Type B pancreatic cell (in vitro differentiated cells): ENCODE data around the gene EMID1. TPM values are rescaled to one million over a fixed set of nuclear protein-coding genes. Genes with fewer than 3 reads are reported as not detected.
"Not testable (repeated sequence)": the region's sequence is repeated elsewhere in the genome, so short reads cannot be mapped to it uniquely, and the experiment has no call there.

Source experiments
- DNase-seq: peaks from one replicate; pipeline ENCODE4 v3.0.0; 2021; ENCODE audit warnings: mixed read lengths; ENCODE audit not compliant: unreplicated experiment; ENCODE audit errors: extremely low spot score
- H3K27ac Mint-ChIP-seq: 2 replicates; pipeline ENCODE4 v1.8.0; 2021; ENCODE audit warnings: mild to moderate bottlenecking, mixed read lengths
- H3K27me3 Mint-ChIP-seq: 2 replicates; pipeline ENCODE4 v1.8.0; 2021; ENCODE audit warnings: mixed read lengths
- H3K36me3 Mint-ChIP-seq: 2 replicates; pipeline ENCODE4 v1.8.0; 2021; ENCODE audit warnings: mixed read lengths
- H3K4me1 Mint-ChIP-seq: one replicate; pipeline ENCODE4 v1.8.0; 2021; ENCODE audit warnings: mixed read lengths; ENCODE audit not compliant: unreplicated experiment
- H3K4me3 Mint-ChIP-seq: 2 replicates; pipeline ENCODE4 v1.8.0; 2021; ENCODE audit warnings: mild to moderate bottlenecking, mixed read lengths
- H3K9me3 Mint-ChIP-seq: 2 replicates; pipeline ENCODE4 v1.8.0; 2021; ENCODE audit warnings: mixed read lengths
- CTCF ChIP-seq: fragments of 200-600 bp; sonication (generic); conservative IDR thresholded peaks from 2 replicates; pipeline ENCODE4 v1.5.0; 2021; ENCODE audit warnings: antibody characterized with exemption, mild to moderate bottlenecking
- total RNA-seq: library from RNA; stranded (reverse); gene quantifications from 2 replicates; pipeline ENCODE4 v1.2.1, GENCODE V29; 2021; ENCODE audit warnings: low replicate concordance

Gene EMID1
- total RNA-seq, 1 donor from 2014 or later = 11.4 TPM

GRCh38 chr22:29217827-29218757, 12.4 kb downstream of the EMID1 start:
- Mint-ChIP-seq H3K27ac (no peak overlapping the region), H3K27me3 (no peaks in the 10 kb centered on the region), H3K4me3 (no peak overlapping the region), H3K9me3 (no peaks in the 10 kb centered on the region), H3K4me1 (peaks cover 10% of the 10 kb centered on the region), H3K36me3 (no peaks in the 10 kb centered on the region)
- TF ChIP-seq CTCF = no peak
- DNase-seq = peak; percentile 68

GRCh38 chr22:29218758-29219408, 13.2 kb downstream of the EMID1 start:
- H3K27ac Mint-ChIP-seq = no peak overlapping the region
- no peaks in the 10 kb centered on the region for H3K9me3 Mint-ChIP-seq
- peaks cover 10% of the 10 kb centered on the region for H3K4me1 Mint-ChIP-seq
- no peak for TF ChIP-seq CTCF
- DNase-seq = no peak
- no peaks in the 10 kb centered on the region for H3K27me3 Mint-ChIP-seq
- H3K36me3 Mint-ChIP-seq = no peaks in the 10 kb centered on the region
- no peak overlapping the region for H3K4me3 Mint-ChIP-seq

GRCh38 chr22:29219409-29219782, 13.7 kb downstream of the EMID1 start:
- H3K27ac Mint-ChIP-seq, H3K9me3 Mint-ChIP-seq, DNase-seq, H3K27me3 Mint-ChIP-seq, H3K4me3 Mint-ChIP-seq, H3K36me3 Mint-ChIP-seq, H3K4me1 Mint-ChIP-seq: not testable (repeated sequence)

- DNase-seq = no peak
- Mint-ChIP-seq H3K27ac (peak overlapping the region; percentile 39), H3K27me3 (no peaks in the 10 kb centered on the region), H3K36me3 (no peaks in the 10 kb centered on the region), H3K4me1 (peaks cover 10% of the 10 kb centered on the region), H3K9me3 (no peaks in the 10 kb centered on the region), H3K4me3 (no peak overlapping the region)
- TF ChIP-seq CTCF = no peak
Observed at GRCh38 chr22:29219881-29220670, 14.4 kb downstream of the EMID1 start.

- DNase-seq = no peak
- Mint-ChIP-seq H3K9me3 (no peaks in the 10 kb centered on the region), H3K27me3 (no peaks in the 10 kb centered on the region), H3K27ac (no peak overlapping the region), H3K36me3 (no peaks in the 10 kb centered on the region), H3K4me1 (peaks cover 10% of the 10 kb centered on the region), H3K4me3 (no peak overlapping the region)
- TF ChIP-seq CTCF = no peak
Observed at GRCh38 chr22:29224121-29224858, 18.6 kb downstream of the EMID1 start.
